GM18861 (cell line): ENCODE results near the gene GUCA2B.

ENCODE experiments used
- ATAC-seq: cut with Tn5 transposase; IDR thresholded peaks from one replicate; pipeline ENCODE4 v1.9.1; 2021; ENCODE audit not compliant: unreplicated experiment

The GUCA2B gene

GRCh38 chr1:42142894-42143675, 10.1 kb upstream of the GUCA2B start:
- no peak for ATAC-seq

GRCh38 chr1:42143896-42144710, 9.1 kb upstream of the GUCA2B start:
- no peak for ATAC-seq

GRCh38 chr1:42144711-42145388, 8.4 kb upstream of the GUCA2B start:
- ATAC-seq, result no peak

DNA sequence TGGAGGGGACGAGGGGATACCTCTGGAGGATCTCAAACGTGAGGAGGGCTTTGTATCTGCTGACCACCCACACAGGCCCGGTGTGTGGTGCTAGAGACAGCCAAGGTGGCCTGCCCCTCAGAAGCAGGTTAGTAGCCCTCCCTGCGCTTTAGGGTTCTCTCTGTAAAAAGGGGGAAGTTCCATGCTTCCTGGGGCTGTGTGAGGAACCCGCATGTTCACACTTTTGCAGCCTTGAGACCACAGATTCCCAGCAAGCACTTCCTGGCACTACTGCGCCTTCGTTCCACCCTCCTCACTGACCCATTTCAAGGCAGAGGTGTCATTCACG, 7.9 kb upstream of the GUCA2B start:
- ATAC-seq, result no peak

DNA sequence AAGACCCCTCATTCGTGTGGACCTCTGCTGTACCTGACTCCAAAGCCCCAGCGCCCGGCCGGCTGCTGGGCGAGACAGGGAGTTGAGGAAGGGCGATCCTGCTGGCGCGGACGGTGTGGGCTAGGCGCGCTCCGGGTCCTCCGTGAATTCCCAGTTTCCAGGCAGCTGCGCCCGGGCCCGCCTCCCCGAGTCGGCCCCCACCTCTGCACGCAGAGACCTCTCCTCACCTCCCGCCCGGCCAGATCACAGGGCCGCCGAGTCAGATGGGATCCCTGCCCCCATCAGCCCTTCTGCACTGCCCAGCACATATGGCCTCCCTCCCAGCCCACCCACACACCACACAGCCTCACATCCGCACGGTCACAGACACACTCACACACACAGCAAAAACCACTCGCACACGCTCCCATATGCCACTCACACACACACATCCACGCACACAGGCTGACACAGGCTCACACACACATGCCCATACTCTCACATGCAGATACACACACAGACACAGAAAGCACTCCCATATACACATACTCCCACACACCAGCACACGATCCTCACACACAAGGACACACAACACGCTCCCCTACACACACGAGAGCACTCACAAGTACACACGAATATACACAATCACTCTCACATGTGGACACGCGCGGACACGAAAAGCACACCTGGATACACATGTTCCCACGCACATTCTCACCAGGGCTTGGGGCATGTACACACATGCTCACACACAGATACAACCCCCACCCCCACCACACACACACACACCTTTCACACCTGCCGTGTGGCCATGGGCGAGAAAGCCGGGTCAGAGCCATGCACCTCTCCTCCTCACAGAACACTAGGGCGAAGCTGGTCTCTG, 7.2 kb upstream of the GUCA2B start:
- no peak for ATAC-seq

GRCh38 chr1:42146626-42147320, 6.4 kb upstream of the GUCA2B start:
- ATAC-seq, result no peak

- ATAC-seq, result no peak
Observed at GRCh38 chr1:42148166-42148565, 5.0 kb upstream of the GUCA2B start.

GRCh38 chr1:42150651-42151050, 2.6 kb upstream of the GUCA2B start:
- ATAC-seq, result no peak

DNA sequence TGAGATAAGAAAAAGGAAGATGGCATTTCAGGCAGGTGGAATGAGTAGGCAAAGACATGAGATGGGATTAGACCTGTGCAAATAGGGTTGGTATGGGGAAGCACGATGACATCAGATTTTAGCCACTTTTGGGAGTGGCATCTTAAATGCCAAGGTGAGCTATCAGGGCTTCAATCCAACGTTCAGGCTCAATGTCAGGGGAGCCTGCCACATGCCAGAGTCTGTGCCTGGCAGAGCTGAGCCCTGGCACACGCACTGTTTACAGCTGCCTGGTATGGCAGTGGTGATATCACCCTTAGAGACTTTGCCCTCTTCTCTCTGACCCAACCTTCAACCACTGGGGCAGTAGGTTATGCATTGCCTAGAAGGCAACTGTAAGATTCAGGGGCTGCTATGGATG, 1.1 kb upstream of the GUCA2B start:
- ATAC-seq, result no peak

DNA sequence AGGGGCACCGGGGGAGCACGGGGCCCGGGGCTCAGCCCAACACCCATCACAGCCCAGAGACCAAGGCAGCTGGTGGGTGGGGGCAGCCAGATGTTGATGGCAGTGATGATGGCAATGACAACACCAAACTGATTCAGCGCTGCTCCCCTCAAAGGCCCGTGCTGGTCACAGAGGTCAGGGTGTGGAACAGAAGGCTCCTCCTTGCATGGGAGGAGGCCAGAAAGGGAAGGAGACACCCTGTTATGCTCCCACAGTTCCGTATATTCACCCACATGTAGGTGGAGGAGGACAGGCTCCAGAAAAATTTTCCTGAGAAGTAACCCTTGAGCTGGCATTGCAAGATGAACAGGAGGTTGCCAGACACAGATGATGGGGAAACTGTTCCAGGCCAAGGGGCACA, 414 bp downstream of the GUCA2B start:
- no peak for ATAC-seq

DNA sequence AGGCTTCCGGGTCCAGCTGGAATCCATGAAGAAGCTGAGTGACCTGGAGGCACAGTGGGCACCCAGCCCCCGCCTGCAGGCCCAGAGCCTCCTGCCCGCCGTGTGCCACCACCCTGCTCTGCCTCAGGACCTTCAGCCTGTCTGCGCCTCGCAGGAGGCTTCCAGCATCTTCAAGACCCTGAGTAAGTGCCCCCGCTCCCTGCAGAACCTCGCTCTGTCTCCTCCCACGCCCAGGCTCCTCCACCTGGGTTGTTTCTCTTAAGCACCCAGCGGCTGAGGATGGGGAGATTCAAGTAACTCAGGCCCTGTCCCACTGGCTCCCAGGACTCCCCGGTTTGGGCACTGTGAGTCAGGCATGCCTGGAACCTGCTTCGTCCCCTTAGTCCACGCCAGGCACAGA, 1.5 kb downstream of the GUCA2B start:
- ATAC-seq, result no peak

DNA sequence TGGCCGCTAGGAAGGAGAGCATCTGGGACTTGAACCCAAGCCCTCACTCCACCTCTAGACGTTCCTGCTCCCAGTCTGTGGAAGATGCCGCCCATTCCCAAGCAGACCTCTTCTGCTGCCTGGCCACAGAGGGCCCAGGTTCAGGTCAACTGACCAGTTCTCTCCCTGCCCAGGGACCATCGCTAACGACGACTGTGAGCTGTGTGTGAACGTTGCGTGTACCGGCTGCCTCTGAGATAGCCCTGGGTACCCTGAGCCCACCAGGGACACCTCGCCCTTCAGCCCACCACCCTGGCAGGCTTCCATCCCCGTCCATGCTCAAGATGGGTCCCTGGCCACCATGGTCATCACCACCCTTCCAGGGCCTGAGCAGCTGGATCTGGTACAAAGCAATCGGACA, 2.2 kb downstream of the GUCA2B start:
- no peak for ATAC-seq

DNA sequence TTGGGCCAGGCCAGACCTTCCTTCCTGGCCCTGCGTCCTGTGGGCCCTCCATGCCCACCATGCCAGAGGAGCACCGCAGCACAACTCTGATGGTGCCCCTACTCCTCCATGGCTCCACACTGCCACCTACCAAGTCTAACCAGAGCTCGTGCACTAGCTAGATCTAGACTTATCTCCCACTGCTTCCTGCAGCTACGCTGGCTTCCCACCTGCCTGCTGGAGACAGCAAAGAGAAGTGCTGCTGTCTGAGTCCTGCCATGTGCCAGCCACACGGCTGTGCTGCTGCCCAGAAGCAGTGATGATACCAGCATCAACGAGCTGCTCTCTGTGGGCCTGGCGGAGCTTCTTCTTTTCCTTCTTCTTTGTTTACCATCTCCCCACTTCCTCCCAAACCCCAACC, 4.5 kb downstream of the GUCA2B start:
- no peak for ATAC-seq

GRCh38 chr1:42158189-42158588, 5.0 kb downstream of the GUCA2B start:
- ATAC-seq, result no peak

- no peak for ATAC-seq
Observed at GRCh38 chr1:42162181-42162580, 9.0 kb downstream of the GUCA2B start.

- no peak for ATAC-seq
Observed at GRCh38 chr1:42163114-42163513, 9.9 kb downstream of the GUCA2B start.

DNA sequence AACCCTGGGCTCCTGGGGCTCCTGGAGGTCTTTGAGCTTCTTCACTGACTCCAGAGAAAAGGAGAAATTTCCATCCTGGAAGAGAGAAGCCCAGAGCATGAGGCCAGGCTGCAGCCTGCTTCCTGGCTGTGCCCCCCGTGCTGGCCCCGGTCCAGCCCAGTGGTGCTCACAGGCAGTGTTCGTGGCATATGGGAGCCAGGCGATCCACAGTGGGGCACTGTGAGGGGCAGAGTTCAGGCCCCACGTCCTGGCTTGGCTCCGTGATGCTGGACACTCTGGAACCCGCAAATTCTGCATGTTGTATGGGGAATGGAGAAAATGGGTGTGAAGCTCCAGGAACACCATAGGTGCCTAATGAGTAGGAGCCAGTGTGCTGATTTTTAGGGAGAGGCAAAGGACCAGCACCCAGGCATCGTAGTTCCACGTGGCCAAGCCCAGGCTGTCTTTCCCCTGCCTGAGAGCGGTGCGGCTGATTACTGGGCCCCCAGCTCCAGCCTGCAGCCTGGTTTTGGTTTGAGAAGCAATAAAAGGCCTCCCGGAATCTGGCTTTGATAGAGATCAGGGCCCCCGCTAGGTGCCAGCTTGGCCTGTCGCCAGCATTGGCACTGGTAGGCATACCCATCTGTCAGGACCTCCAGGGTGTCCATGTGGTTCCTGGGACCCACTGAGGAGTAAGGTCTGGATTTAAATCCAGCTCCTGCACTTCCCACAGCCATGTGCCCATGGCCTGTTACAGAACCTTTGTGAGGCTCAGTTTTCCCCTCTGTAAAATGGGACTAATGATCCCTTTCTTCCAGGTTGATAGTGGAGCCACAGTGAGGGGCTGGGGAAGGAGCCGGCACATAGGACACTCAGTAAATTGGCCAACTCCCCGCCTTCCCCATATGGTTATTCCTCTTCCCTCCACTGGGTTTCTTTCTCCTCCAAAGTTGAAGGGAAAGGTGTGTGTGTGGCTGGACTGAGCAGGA, 10.6 kb downstream of the GUCA2B start:
- ATAC-seq, result no peak

DNA sequence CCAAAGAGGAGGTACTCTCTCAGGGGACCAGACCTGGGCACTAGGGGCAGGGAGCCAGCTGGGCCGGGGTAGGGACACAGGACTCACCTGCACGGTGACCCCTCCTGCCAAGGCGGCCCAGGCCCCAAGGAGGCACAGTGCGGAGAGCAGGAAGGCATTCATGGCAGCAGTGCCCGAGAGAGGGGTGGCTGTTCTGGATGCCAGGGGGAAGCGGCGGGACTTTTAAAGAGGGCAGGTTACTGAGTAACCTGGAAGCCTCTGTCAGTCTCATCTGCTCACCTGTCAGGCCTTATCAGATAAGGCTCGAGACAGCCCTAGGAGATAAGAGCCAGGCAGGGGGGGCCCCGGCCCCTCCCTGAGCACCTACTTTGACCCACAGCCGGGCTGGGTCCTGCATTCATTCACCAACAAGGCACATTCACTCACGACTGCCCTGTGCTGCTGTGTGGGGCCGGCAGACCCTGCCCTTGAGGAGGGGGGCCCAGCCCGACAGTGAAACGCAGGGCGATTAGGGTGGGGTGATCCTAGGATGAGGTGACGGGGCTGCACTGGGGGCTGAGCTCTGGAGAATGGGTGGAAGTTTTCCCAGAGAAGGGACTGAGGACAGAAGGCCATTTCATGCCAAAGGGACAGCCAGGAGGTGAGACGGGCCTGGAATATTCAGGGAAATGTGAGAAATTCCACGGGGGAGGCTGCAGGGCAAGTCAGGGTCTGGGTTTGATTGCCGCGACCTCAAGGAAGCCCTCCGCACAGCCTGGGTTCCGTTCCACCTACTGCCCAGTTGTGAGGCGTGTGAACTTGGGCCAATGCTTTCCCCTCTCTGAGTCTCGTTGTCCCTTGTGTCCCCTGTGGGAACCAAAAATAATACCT, 11.6 kb downstream of the GUCA2B start, which contains the start of gene GUCA2A:
GUCA2A (minus strand) TSS at position 195 of the 870 bp plus-strand sequence; CDS start at position 162, 33 bp downstream.
- ATAC-seq, result no peak
